Caki2 (cell line): ENCODE measurements around the gene RASGRP2. TPM values are rescaled to one million over a fixed set of nuclear protein-coding genes. Genes with fewer than 3 reads are reported as not detected.
A peak's percentile ranks its signal among the peaks of the same experiment; 100 is the strongest.

Experiments used
- DNase-seq: peaks from one replicate; pipeline ENCODE4 v3.0.0-alpha.2; 2015; ENCODE audit warnings: low read depth
- in situ Hi-C: cut with HindIII; loops from 2 replicates; pipeline ENCODE4 v1.10.0; 2016; ENCODE audit warnings: low sequenced_read_pairs, low pct_unique_long_range_greater_than_20kb, mixed read lengths
- total RNA-seq: library from RNA; depleted of rRNA; stranded (reverse); fragments of >200 nt; shearing (Covaris generic); gene quantifications from 2 replicates; pipeline ENCODE4 v1.2.3, GENCODE V29; 2014; ENCODE audit warnings: low replicate concordance; rRNA removed

RASGRP2 gene
- total RNA-seq, 1 experiment from 2014 or later = not detected

DNA sequence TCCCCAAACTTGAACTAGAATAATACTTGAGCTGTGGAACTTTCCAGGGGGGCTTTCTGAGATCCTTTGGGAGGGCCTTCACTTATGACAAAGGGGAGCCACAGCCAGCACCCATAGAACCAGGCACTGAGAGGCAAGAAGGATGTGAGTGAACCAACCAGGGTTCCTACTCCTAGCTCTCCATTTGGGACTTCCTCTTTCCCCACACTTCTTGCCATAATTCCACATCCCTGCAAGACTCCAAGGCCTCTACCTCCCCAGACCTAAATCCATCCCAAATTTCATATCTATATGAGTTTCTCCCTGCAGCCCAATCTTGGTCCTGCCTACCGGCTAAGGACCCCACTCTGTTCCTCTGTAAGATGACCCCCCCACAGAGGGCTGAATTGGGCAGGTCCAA is 52.4 kb downstream of the RASGRP2 start:
- in situ Hi-C loops = no loop called here
- DNase-seq = no peak

DNA sequence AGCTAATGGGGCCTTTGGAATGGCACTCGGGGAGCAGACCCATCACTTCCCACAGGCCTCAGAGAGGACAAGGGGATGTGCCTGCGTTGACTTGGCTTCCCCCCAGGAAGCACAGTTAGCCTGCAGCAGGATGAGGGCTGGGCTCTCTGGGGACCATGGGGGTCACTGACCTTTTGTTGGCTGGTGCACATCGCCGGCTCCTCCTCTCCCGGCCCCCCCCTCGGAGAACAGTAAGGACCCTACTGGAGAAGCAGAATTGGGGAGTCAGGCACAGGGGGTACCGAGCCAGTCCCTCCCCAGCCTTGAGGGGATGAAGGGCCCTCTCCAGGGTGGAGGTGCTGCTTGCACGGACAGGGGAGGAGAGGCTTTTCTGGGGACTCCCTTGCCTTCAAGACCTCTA is 53.7 kb downstream of the RASGRP2 start:
- no peak for DNase-seq
- in situ Hi-C loops = no loop called here

DNA sequence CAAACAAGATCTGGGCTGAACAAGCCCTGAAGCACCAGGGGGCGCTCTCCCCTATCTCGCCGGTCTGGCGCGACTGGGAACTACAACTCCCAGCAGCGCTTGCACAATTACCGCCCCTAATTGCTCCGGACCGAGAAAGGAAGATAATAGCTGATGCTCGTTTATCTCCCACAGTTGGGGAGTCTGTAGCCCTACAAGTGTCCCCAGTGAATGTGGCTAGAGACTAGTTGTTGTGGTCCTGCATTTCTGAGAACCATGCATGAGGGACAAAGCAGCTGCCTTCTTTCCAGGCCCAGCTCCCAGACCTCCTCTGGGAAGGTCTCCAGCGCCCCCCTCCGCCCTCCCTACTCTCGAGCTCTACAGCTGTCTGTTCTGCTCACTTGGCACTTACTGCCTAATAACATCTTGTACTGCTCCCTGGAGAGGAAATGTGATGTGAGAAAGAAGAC is 55.4 kb downstream of the RASGRP2 start:
- in situ Hi-C loops = no loop called here
- peak; percentile 71 for DNase-seq

DNA sequence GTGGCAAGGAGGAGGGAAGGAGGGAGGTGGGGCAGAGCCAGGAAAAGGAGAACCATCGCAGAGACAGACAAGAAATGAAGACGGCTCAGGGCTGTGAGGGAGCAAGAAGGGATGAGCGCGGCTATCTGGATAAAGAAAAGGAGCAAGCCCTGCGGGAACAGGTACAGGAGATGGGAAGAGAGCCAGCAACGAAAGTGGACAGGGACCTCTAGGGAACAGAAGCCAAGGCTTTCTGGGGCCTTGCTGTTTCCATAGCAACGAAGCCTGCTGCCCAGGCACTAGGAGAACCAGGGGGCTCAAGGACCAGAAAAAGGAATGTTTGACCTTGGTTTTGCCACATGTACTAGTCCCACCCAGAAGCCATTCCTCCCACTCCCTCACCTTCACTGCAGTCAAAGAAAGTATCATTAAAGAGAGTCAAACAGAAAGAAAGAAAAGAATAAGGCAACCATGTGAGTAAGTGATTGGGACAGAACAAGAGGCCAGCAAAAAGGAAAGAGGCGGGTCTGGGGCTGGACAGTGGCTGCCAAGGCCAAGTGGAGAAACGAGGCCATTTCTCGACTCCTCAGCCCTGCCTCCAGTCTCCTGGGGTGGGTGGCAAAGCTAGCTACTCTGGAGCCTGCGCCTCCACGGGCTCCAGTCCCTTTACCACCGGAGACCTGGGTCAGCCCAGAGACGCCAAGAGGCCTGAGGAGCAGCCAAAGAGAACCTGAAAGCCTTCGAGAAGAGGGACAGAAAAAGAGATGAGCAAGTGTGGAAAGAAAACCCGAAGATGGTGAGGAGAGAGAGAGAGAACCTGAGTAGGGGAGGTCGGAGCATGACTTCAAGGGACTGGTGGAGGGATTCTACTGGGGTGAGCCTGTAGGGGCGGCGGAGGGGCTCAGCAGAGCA is 56.1 kb downstream of the RASGRP2 start:
- DNase-seq = no peak
- in situ Hi-C loops = no loop called here

DNA sequence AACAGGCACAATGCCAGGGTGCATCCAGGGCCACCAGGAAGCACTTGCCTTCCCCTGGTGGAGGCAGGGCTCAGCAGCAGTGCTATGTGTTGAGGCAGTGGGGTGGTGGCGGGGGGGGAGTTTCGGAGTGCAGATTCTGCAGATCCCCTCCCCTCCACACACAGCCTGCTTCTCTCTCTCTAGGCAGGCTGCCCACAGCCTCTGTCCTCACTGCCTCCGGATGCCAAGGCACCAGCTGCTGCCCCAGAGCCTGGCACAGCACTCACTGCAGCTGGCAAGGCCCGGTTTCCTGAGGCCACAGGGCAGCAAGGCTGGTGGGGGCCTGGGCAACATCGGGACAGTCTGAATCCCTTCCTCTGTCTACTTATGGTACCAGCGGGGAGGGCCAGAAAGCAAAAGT is 56.7 kb downstream of the RASGRP2 start:
- in situ Hi-C loops = no loop called here

DNA sequence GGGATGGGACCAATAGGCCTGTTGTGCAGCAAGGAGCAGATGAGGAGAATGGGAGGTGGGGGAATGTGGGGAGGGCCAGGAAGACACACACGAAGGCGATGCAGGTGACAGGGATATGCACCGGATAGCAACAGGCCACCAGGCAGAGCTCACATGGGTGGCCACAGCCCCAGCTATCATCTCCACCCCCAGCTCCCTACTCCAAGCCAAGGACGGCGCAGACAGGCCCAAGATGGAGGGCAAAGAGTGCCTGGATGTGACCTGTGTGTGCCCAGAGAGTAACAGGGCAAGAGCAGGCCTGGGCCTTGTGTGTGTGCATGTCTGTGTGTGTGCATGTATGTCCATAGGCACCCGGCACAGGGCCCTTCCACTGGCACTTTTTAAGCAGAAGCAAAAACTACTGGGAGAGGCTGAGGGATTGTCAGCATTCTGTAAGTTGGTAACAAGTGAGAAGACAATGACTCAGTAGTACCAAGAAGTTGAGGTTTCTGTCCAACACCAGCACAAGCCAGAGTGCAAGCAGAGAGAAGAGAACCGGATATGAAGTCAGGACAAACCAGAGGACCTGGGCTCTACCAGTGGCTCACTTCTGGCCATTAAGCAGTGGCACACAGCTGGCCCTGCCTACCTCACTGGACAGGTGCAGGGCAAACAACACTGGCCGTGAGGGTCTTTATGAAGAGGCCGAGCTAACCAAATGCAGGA is 57.3 kb downstream of the RASGRP2 start:
- no peak for DNase-seq
- in situ Hi-C loops = no loop called here

More for the DNA sequence above, 56.7 kb downstream of the RASGRP2 start:
- DNase-seq = no peak

DNA sequence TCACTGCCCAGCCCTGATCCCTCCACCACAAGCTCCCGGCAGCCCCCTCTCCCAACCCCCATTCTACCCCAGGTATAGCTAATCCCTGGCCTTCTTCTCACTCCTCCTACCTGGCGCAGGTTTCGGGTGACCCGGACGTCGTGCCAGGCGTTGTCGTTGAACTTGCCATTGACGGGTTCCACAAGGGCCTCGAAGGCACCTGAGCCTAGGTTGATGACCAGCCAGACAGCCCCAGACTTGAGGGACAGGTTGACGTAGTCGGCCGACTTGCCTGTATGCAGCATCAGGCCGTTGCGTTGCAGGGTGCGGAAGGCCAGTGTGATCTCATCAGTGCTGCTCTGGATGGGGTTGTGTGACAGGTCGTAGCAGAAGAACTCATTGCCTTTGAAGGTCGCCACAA is 58.4 kb downstream of the RASGRP2 start:
- in situ Hi-C loops = no loop called here
- DNase-seq = no peak

DNA sequence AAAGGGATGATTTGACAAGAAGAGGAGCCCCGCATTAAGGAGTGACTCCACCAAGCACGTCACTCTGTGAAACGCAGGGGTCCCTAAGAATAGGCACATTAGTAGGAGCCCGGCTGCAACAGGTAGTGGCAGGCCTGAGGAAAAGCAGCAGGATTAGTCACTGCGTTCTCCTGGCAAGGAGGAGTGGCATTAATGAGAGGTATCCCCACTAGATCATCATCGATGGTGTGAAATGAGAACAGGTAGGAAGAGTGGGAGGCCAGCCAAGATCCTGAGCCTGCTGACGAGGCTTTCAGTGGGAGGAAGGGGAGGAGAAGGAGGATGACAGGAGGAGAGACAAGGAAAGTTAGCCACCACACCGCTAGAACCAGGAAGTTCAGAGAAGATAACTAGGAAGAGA is 59.6 kb downstream of the RASGRP2 start:
- no peak for DNase-seq
- in situ Hi-C loops = no loop called here

DNA sequence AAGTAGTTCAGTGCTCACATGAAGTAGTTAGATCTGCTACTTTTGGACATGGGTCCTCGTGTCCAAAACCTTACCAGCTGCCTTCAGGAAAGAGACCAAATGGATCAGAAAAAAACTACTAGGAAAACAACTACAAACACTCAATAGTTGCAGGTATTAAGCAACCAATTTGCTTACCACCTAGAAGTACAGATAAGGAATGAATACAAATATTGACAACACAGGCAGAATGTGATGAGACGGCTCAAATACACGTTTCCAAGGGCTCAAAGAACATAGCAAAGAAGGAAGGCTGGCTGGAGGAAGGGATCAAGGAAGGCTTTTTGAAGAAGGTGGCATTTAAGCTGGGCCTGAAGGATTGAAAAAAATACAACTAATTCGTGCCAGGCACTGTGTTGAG is 62.8 kb downstream of the RASGRP2 start:
- in situ Hi-C loops = no loop called here
- no peak for DNase-seq

DNA sequence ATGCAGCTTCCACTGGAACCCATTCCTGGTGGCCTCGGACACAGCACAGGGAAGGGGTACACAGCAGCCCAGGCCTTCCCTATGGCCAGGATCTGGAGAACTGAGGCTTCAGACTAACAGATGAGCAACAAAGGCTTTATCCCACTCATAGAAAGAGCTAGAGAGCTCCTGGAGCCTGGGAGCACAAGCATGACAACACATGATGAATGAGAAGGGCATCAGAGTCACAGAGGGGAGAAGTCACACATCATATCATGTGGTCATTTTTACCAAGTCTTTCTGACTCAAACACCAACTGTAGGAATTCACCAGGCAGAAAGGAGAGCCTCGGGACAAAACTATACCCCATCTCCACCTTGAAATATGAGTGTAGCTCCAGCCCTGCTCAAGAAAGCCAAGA is 64.1 kb downstream of the RASGRP2 start:
- in situ Hi-C loops = no loop called here
- DNase-seq = no peak

DNA sequence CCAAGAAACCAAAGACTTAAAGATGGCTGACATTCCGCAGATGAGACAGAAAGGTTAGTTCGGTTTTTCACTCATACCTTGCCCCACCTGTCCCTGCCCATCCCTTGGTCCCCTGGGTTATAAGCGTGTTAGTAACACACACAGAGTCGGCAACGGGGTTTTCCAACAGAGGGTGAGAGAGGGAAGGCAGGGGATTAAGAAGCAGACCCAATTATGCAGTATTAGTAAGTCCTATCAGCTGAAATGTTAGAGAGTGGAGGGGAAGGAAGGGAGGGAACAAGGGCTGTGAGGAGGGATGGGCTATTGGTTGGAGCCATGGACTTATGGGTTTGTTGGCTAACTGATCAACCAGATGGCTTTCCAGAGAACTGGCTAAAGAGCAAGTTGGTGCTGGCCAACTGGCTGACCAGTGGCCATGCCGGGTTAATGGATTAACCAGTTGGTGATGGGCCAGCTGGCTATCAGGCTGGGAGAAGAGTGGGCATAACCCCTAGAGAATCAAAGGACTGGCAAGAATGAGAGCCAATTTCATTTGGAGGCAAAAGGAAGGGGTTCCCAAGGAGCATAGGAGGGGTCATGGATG is 66.4 kb downstream of the RASGRP2 start:
- in situ Hi-C loops = no loop called here

More for the DNA sequence above, 66.4 kb downstream of the RASGRP2 start:
- no peak for DNase-seq

Other genes with a start within 250 kb of the RASGRP2 start
- 0.09 and 0.81 TPM in 2 replicates for gene SLC22A11, start 188.2 kb downstream of the RASGRP2 start, total RNA-seq
- gene SLC22A12, start 152.9 kb downstream of the RASGRP2 start, total RNA-seq = not detected in 2 replicates
- 2.2 and 22.7 TPM in 2 replicates for gene NRXN2, start 20.9 kb downstream of the RASGRP2 start, total RNA-seq
- gene PYGM, start 15.8 kb upstream of the RASGRP2 start, total RNA-seq = 0.23 TPM in 1 of 2 replicates, not detected in the other
- gene SF1, start 34.4 kb upstream of the RASGRP2 start, total RNA-seq = 43.2 and 95.5 TPM in 2 replicates
- gene MAP4K2, start 59.1 kb upstream of the RASGRP2 start, total RNA-seq = 12.9 and 14.4 TPM in 2 replicates
- gene MEN1, start 66.4 kb upstream of the RASGRP2 start, total RNA-seq = 5.3 and 5.4 TPM in 2 replicates
- gene CDC42BPG, start 100.5 kb upstream of the RASGRP2 start, total RNA-seq = 0.12 and 1.1 TPM in 2 replicates
- gene EHD1, start 134.5 kb upstream of the RASGRP2 start, total RNA-seq = 53.4 and 68.3 TPM in 2 replicates
- gene ATG2A, start 173.1 kb upstream of the RASGRP2 start, total RNA-seq = 4.8 and 11.1 TPM in 2 replicates
- 13.2 and 16.0 TPM in 2 replicates for gene PPP2R5B, start 180.5 kb upstream of the RASGRP2 start, total RNA-seq
- gene GPHA2, start 191.8 kb upstream of the RASGRP2 start, total RNA-seq = not detected in 2 replicates
- gene MAJIN, start 228.0 kb upstream of the RASGRP2 start, total RNA-seq = 0.38 TPM in 1 of 2 replicates, not detected in the other